ENCODE measurements around the gene SMAD7. TPM values are rescaled to one million over a fixed set of nuclear protein-coding genes. Genes with fewer than 3 reads are reported as not detected.
A peak's percentile ranks its signal among the peaks of the same experiment; 100 is the strongest.

Gene SMAD7
- 100 to 1,000 TPM in 1 of 4 donors, 10 to 100 TPM in 3; 42.9 to 100 (median 68.7) TPM for total RNA-seq

DNA sequence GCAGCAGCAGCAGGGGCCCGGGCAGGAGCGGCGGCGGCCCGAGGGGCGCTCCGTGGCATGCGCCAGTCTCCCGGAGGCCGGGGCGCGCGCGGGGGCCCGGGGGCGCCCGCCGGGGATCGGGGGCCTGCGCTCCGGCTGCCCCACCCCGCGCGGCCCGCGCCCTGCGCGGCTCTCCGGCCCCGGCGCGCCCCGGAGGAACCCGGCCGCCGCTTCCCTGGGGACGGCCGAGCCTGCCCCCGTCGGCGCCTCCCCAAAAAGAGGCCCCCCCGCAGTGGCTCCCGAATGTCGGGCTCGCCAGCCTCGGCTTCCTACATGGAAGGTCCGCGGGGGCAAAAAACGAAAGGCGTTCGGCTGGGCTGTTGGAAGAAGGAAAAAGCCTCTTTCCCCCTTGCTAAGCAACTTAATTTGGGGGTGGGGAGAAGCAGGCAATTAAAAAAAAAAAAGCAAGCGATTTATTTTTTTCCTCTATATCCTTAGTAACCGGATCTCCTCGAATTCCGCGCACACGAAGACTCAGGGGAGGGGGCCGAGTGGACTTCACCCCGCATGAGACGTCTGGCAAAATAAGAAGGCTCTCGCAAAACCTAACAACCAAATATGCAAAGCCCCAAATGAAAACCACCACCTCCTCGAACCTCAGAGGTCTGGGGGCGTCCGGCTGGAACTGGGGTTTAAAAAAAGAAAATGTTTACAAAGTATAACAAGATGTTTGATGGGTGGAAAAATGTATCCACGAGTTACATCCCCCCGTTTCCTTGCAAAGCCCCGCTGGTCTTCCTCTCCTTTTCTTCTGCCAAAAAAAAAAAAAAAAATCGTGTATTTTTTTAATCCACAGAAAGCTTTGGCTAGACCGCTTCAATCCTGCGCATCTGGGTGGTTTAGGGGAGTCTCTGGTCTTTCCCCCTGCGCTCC is at the start of gene SMAD7:
TSS of gene SMAD7 (minus strand) at position 430 of the 912 bp plus-strand sequence. CDS start 541 bp downstream, outside the sequence.
- H3K9me3 ChIP-seq, result no peaks in the 10 kb centered on the region
- peak within 1 kb of the TSS; percentile 97 to 99 (median 99) for H3K27ac ChIP-seq
- H3K4me1 ChIP-seq, result peaks cover 4 to 30% (median 18%) of the 10 kb centered on the region in 4 donors
- no peak for DNase-seq
- H3K27me3 ChIP-seq, result no peaks in the 10 kb centered on the region
- peak within 1 kb of the TSS; percentile 86 to 96 (median 91) for H3K4me3 ChIP-seq
- no peak for TF ChIP-seq POLR2A (IDR thresholded peaks at IDR 0.05)
- TF ChIP-seq, protein P1, sequence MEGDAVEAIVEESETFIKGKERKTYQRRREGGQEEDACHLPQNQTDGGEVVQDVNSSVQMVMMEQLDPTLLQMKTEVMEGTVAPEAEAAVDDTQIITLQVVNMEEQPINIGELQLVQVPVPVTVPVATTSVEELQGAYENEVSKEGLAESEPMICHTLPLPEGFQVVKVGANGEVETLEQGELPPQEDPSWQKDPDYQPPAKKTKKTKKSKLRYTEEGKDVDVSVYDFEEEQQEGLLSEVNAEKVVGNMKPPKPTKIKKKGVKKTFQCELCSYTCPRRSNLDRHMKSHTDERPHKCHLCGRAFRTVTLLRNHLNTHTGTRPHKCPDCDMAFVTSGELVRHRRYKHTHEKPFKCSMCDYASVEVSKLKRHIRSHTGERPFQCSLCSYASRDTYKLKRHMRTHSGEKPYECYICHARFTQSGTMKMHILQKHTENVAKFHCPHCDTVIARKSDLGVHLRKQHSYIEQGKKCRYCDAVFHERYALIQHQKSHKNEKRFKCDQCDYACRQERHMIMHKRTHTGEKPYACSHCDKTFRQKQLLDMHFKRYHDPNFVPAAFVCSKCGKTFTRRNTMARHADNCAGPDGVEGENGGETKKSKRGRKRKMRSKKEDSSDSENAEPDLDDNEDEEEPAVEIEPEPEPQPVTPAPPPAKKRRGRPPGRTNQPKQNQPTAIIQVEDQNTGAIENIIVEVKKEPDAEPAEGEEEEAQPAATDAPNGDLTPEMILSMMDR (IDR thresholded peaks at IDR 0.05), result no peak
- H3K36me3 ChIP-seq, result peaks cover 0 to 4% (median 0%) of the 10 kb centered on the region in 3 donors

GRCh38 chr18:48999569-48999968 is 48.8 kb upstream of the SMAD7 start:
- Histone ChIP-seq H3K9me3 (no peaks in the 10 kb centered on the region), H3K27ac (no peak overlapping the region), H3K4me3 (no peak overlapping the region), H3K27me3 (no peaks in the 10 kb centered on the region), H3K4me1 (peaks cover 0 to 22% (median 0%) of the 10 kb centered on the region in 4 donors), H3K36me3 (no peaks in the 10 kb centered on the region)
- no peak for DNase-seq
- TF ChIP-seq, protein P1 (IDR thresholded peaks at IDR 0.05), result no peak
- no peak for TF ChIP-seq POLR2A (IDR thresholded peaks at IDR 0.05)

DNA sequence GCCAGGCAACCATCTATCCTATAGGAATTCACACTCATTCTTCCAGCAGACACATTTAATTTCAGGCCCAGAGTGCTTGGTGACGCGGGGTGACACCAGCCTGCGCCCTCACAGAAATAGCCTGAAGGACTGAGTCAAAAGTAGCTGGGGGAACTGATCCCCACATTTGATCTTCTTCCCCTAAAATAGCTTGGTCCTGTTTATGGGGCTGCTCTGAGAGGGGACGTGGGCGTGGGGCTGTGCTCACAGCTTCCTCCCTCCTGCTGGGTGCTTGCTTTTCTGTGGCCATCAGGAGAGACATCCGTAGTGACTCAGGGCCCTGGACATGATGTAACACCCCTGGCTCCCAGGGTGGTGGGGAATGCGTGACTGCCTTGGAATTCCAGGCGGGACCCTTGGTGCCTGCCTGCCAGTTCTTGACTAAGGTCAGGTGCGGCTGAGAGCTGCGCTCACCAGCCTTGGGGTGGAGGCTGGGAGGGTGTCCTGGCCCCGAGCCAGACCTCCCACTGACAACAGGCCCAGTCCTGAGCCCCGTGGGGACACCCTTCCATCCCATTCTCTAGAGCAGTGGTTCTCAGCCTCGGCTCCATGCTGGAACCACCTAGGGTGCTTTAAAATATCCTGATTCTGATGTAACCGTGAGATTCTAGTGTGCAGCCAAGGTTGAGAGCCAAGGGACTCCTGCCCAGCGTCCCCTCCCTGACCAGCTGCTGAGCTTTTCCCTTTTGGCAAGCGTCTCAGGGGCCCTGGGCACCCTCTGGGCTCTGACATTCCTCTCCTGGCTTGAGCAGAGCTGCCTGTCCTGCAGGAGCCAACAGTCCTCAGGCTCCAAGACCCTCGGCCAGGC is 47.4 kb upstream of the SMAD7 start:
- Histone ChIP-seq H3K4me3 (no peak overlapping the region), H3K9me3 (no peaks in the 10 kb centered on the region), H3K36me3 (no peaks in the 10 kb centered on the region), H3K27me3 (no peaks in the 10 kb centered on the region), H3K4me1 (peaks cover 0 to 33% (median 0%) of the 10 kb centered on the region in 4 donors), H3K27ac (peak overlapping the region in 1 of 4 donors; percentile 1)
- no peak for TF ChIP-seq POLR2A (IDR thresholded peaks at IDR 0.05)
- TF ChIP-seq, protein P1 (IDR thresholded peaks at IDR 0.05), result no peak
- DNase-seq, result peak in 1 of 3 donors; percentile 57

DNA sequence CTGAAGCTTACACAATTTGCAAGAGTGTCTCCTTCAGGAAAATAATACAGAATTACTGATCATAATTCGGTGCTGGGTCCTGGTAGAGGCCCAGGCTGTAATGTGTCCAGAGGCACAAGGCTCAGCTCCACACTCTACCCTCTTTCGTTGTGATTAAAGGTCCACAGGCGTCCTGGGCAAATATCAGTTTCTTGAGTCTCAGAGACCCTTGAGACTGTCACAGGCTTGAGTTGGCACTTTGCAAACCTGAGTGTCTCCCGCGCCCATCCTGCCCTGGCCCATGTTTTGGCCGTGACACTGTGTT is 46.9 kb upstream of the SMAD7 start:
- H3K27me3 ChIP-seq, result no peaks in the 10 kb centered on the region
- H3K4me3 ChIP-seq, result no peak overlapping the region
- H3K36me3 ChIP-seq, result no peaks in the 10 kb centered on the region
- TF ChIP-seq POLR2A (IDR thresholded peaks at IDR 0.05), result no peak
- TF ChIP-seq, protein P1 (IDR thresholded peaks at IDR 0.05), result no peak
- no peak overlapping the region for H3K27ac ChIP-seq
- peaks cover 0 to 39% (median 2%) of the 10 kb centered on the region in 4 donors for H3K4me1 ChIP-seq
- DNase-seq, result no peak
- H3K9me3 ChIP-seq, result no peaks in the 10 kb centered on the region

DNA sequence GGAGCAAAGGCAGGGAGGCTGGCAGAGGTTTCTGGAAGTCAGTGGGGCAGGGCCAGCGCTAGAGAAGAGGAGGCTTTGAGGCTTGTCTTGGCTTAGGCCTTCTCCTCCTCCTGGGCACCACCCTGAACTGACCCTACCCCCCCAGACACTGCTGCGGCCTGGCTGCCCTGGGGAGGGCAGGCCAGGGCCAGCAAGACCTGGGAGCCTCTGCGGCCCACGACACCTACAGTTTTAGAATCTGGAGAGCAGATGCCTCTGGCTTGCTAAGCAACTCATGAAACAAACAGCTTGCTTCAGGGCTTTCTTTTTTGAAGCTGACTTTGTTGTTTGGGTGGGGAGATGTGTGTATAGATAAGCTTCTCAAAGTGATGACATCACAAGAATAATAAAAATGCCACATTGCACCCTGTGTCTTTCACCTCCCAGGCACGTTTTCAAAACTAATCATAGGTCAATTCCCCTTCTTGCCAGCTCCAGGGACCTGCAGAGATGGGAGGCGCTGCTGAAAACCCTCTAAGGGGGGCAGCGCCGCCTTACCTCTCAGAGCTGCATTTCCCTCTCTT is 46.2 kb upstream of the SMAD7 start:
- Histone ChIP-seq H3K9me3 (no peaks in the 10 kb centered on the region), H3K4me3 (no peak overlapping the region), H3K4me1 (peaks cover 0 to 45% (median 5%) of the 10 kb centered on the region in 4 donors), H3K27ac (peak overlapping the region in 3 of 4 donors; percentile 40 to 71 (median 47)), H3K27me3 (no peaks in the 10 kb centered on the region), H3K36me3 (no peaks in the 10 kb centered on the region)
- TF ChIP-seq, protein P1 (IDR thresholded peaks at IDR 0.05), result no peak
- peak in 1 of 2 donors; percentile 32 for TF ChIP-seq POLR2A (IDR thresholded peaks at IDR 0.05)
- peak in 1 of 3 donors; percentile 66 for DNase-seq
